Fibroblast of pulmonary artery (primary cell): ENCODE measurements around the gene FMO3.
A peak's percentile ranks its signal among the peaks of the same experiment; 100 is the strongest.

Experiments
- DNase-seq: peaks from one replicate; pipeline ENCODE4 v3.0.0-alpha.2; 2010; ENCODE audit warnings: low read depth
- H3K4me3 ChIP-seq: replicated peaks from 2 replicates; pipeline ENCODE4 v1.5.1; 2011; ENCODE audit warnings: low read depth, mild to moderate bottlenecking, control low read depth, low read length, moderate library complexity
- CTCF ChIP-seq: IDR thresholded peaks from 2 replicates; pipeline ENCODE4 v1.5.1; 2011; ENCODE audit warnings: mild to moderate bottlenecking, control low read depth, low read length, inconsistent platforms; ENCODE audit errors: missing control alignments

The FMO3 gene

GRCh38 chr1:171122893-171123292 lies 32.2 kb downstream of the FMO3 start:
- DNase-seq: no peak
- no peak for TF ChIP-seq CTCF
- no peak overlapping the region for H3K4me3 ChIP-seq

DNA sequence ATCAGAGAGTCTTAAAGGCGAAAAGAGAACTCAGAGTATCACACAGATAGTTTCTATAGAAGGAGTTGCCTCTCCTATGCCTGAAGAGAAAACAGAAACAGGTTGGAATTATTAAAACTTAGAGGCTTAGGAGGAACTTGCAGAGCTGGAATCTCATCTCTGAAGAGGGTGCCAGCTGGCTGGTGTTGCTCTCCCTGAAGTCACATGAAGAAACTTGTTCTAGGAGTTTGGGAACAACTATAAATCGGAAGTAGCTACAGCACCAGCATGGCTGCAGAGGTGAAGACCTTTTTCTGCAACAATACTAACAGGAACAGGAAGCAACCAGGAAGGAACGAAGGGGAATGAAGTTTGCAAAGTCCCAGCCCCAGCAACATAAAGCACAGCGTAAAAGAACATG lies 35.8 kb downstream of the FMO3 start:
- H3K4me3 ChIP-seq: no peak overlapping the region
- TF ChIP-seq CTCF: no peak
- peak; percentile 48 for DNase-seq

GRCh38 chr1:171127099-171127498 lies 36.4 kb downstream of the FMO3 start:
- DNase-seq: no peak
- H3K4me3 ChIP-seq: no peak overlapping the region
- TF ChIP-seq CTCF: no peak

- no peak for TF ChIP-seq CTCF
- H3K4me3 ChIP-seq: no peak overlapping the region
- peak; percentile 96 for DNase-seq
These were observed 36.8 kb downstream of the FMO3 start for GRCh38 chr1:171127501-171127900.

DNA sequence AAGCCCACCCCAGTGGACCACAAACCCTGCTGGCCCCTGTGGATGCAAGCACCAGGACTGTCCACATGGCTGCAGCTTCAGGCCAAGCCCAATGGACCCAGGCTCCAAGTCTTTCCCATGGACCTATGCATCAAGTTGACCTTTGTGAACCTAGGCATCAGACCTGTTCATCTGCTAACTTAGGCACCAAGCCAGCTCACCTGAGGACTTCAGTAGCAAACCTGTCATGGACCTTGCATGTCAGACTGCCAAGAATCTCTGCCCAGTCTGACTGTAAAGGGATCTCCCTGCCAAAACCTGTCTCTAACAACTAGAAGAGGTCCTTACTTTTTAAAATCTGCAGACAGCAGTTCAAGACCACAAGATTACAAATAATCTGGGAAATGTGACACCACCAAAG lies 37.8 kb downstream of the FMO3 start:
- DNase-seq: no peak
- no peak overlapping the region for H3K4me3 ChIP-seq
- no peak for TF ChIP-seq CTCF

GRCh38 chr1:171134204-171134923 lies 43.7 kb downstream of the FMO3 start:
- no peak overlapping the region for H3K4me3 ChIP-seq
- no peak for TF ChIP-seq CTCF
- peak; percentile 42 for DNase-seq

GRCh38 chr1:171137580-171137979 lies 46.9 kb downstream of the FMO3 start:
- H3K4me3 ChIP-seq: no peak overlapping the region
- peak; percentile 71 for DNase-seq
- TF ChIP-seq CTCF: no peak
